SK-N-SH (cell line): Measurements from ENCODE around the gene IFNAR1. TPM values are rescaled to one million over a fixed set of nuclear protein-coding genes. Genes with fewer than 3 reads are reported as not detected.

ENCODE experiments used
- CTCF ChIA-PET: fragments of 300-600, 350-600 bp; formaldehyde crosslinking; extraction: SDS; loops from one replicate; lab custom pipeline; 2021; lab: Yijun Ruan, JAX
- POLR2A ChIA-PET: fragments of 350-600 bp; sonication (Branson Sonifier 250); formaldehyde crosslinking; extraction: SDS; loops from one replicate; lab custom pipeline; 2020; ENCODE audit warnings: antibody characterized with exemption, inconsistent platforms; lab: Yijun Ruan, JAX
- DNase-seq: peaks from one replicate; pipeline ENCODE4 v3.0.0; 2012
- H2AFZ ChIP-seq: fragments of 200-600 bp; sonication (generic); 2 replicates; pipeline ENCODE4 v1.8.1; 2016; ENCODE audit warnings: antibody characterized with exemption, mild to moderate bottlenecking, low read depth
- H3F3A ChIP-seq: fragments of 200-600 bp; sonication (generic); replicated peaks from 2 replicates; pipeline ENCODE3; 2016; ENCODE audit warnings: antibody characterized with exemption, mild to moderate bottlenecking; ENCODE audit not compliant: insufficient read depth
- H3K27ac ChIP-seq, 2 experiments: fragments of 200-500 bp in 1 of 2; fragments of 200-600 bp in 1 of 2; sonication (Bioruptor generic) in 1 of 2; sonication (generic), shearing (Covaris generic) in 1 of 2; 2 replicates each; pipeline versions ENCODE4 v1.5.1 to v1.6.1; 2014 to 2016; ENCODE audit warnings: low read depth in 2 of 2, inconsistent platforms in 1 of 2, low read length in 1 of 2, mild to moderate bottlenecking in 1 of 2, mixed read lengths in 1 of 2
- H3K27me3 ChIP-seq: fragments of 200-600 bp; sonication (generic), shearing (Covaris generic); 2 replicates; pipeline ENCODE4 v1.6.1; 2016; ENCODE audit warnings: mixed run types; ENCODE audit not compliant: insufficient read depth
- H3K36me3 ChIP-seq, 2 experiments: fragments of 200-500 bp in 1 of 2; fragments of 200-600 bp in 1 of 2; sonication (Bioruptor generic) in 1 of 2; sonication (generic) in 1 of 2; replicated peaks in 1 of 2; 2 replicates each; pipeline versions ENCODE3 to v1.5.1; 2014 to 2016; ENCODE audit warnings: low read length in 1 of 2, mild to moderate bottlenecking in 1 of 2; ENCODE audit not compliant: insufficient read depth in 2 of 2, control insufficient read depth in 1 of 2
- H3K4me1 ChIP-seq, 2 experiments: fragments of 200-500 bp in 1 of 2; fragments of 200-600 bp in 1 of 2; sonication (Bioruptor generic) in 1 of 2; sonication (generic), shearing (Covaris generic) in 1 of 2; 2 replicates each; pipeline versions ENCODE4 v1.5.1 to v1.6.1; 2014 to 2016; ENCODE audit warnings: low read depth in 1 of 2, low read length in 1 of 2, mixed run types in 1 of 2; ENCODE audit not compliant: insufficient read depth in 2 of 2, control insufficient read depth in 1 of 2
- H3K4me2 ChIP-seq: fragments of 200-600 bp; sonication (generic), shearing (Covaris generic); 2 replicates; pipeline ENCODE4 v1.6.1; 2017; ENCODE audit warnings: mixed run types
- H3K4me3 ChIP-seq, 2 experiments: fragments of 200-500 bp in 1 of 2; fragments of 200-600 bp in 1 of 2; sonication (Bioruptor generic) in 1 of 2; sonication (generic), shearing (Covaris generic) in 1 of 2; 2 replicates each; pipeline versions ENCODE4 v1.5.1 to v1.8.1; 2014 to 2016; ENCODE audit warnings: low read depth in 2 of 2, inconsistent platforms in 1 of 2, low read length in 1 of 2, mild to moderate bottlenecking in 1 of 2, mixed read lengths in 1 of 2, moderate library complexity in 1 of 2
- H3K79me2 ChIP-seq: fragments of 200-600 bp; sonication (generic); 2 replicates; pipeline ENCODE4 v1.8.1; 2017; ENCODE audit warnings: mild to moderate bottlenecking; ENCODE audit not compliant: insufficient read depth
- H3K9ac ChIP-seq: fragments of 200-600 bp; sonication (generic); 2 replicates; pipeline ENCODE4 v1.6.1; 2017; ENCODE audit warnings: mixed run types
- H3K9me2 ChIP-seq: fragments of 200-600 bp; sonication (generic); 2 replicates; pipeline ENCODE4 v1.6.1; 2017; ENCODE audit warnings: mixed run types
- H3K9me3 ChIP-seq: fragments of 200-600 bp; sonication (generic); 2 replicates; pipeline ENCODE4 v1.6.1; 2017; ENCODE audit warnings: mixed run types, mild to moderate bottlenecking, moderate library complexity
- H4K20me1 ChIP-seq: fragments of 200-600 bp; sonication (generic); 2 replicates; pipeline ENCODE4 v1.6.1; 2017; ENCODE audit warnings: mild to moderate bottlenecking, mixed run types; ENCODE audit not compliant: insufficient read depth
- CTCF ChIP-seq: fragments of 200-600 bp; sonication (generic); IDR thresholded peaks from 2 replicates; pipeline ENCODE4 v1.6.1; 2017; ENCODE audit warnings: antibody characterized with exemption, mild to moderate bottlenecking, moderate library complexity
- FOXJ3 ChIP-seq: sonication (generic); formaldehyde crosslinking; IDR thresholded peaks from 2 replicates; pipeline ENCODE4 v1.5.1; 2020; ENCODE audit warnings: mild to moderate bottlenecking, missing genetic modification reagents
- GATA2 ChIP-seq: sonication (generic); formaldehyde crosslinking; IDR thresholded peaks from 2 replicates; pipeline ENCODE4 v1.5.0; 2020; ENCODE audit warnings: mild to moderate bottlenecking, missing genetic modification reagents
- RFX5 ChIP-seq: IDR thresholded peaks from 2 replicates; pipeline ENCODE4 v1.6.1; 2012; ENCODE audit warnings: mild to moderate bottlenecking, improper control_type of control experiment, low read length
- TEAD4 ChIP-seq: IDR thresholded peaks from 2 replicates; pipeline ENCODE4 v1.4.0; 2012; ENCODE audit warnings: mild to moderate bottlenecking, borderline replicate concordance; ENCODE audit not compliant: insufficient read depth
- YY1 ChIP-seq: IDR thresholded peaks from 2 replicates; pipeline ENCODE4 v1.4.0; 2012; ENCODE audit warnings: low read depth, mild to moderate bottlenecking
- WGBS: methylation state at CpG from one replicate; pipeline ENCODE4 v1.1.6; 2017; ENCODE audit warnings: low lambda C conversion rate; 5-methylcytosine and 5-hydroxymethylcytosine counted together
- polyA plus RNA-seq, 3 experiments: library from polyadenylated mRNA; depleted of rRNA; stranded (reverse); fragments of >200 nt; gene quantifications; 2 replicates each; pipeline ENCODE4 v1.2.3, GENCODE V29; 2012
- TF ChIP-seq, protein P1 (sequence below): IDR thresholded peaks from 2 replicates; pipeline ENCODE4 v1.6.1; 2012; ENCODE audit warnings: mild to moderate bottlenecking, low read depth, low read length, moderate library complexity
- TF ChIP-seq, protein P2 (sequence below): IDR thresholded peaks from 2 replicates; pipeline ENCODE4 v1.4.0; 2012; ENCODE audit warnings: low read depth

The IFNAR1 gene
- polyA plus RNA-seq, 1 of the 3 experiments (the other 2 are of a cell fraction): 12.2 TPM

GRCh38 chr21:33401630-33401992, 76.8 kb downstream of the IFNAR1 start:
- H3K79me2 ChIP-seq: peaks cover 32% of the 10 kb centered on the region
- no peak overlapping the region for H3K4me3 ChIP-seq
- no peaks in the 10 kb centered on the region for H3K9me3 ChIP-seq
- TF ChIP-seq, protein P1, sequence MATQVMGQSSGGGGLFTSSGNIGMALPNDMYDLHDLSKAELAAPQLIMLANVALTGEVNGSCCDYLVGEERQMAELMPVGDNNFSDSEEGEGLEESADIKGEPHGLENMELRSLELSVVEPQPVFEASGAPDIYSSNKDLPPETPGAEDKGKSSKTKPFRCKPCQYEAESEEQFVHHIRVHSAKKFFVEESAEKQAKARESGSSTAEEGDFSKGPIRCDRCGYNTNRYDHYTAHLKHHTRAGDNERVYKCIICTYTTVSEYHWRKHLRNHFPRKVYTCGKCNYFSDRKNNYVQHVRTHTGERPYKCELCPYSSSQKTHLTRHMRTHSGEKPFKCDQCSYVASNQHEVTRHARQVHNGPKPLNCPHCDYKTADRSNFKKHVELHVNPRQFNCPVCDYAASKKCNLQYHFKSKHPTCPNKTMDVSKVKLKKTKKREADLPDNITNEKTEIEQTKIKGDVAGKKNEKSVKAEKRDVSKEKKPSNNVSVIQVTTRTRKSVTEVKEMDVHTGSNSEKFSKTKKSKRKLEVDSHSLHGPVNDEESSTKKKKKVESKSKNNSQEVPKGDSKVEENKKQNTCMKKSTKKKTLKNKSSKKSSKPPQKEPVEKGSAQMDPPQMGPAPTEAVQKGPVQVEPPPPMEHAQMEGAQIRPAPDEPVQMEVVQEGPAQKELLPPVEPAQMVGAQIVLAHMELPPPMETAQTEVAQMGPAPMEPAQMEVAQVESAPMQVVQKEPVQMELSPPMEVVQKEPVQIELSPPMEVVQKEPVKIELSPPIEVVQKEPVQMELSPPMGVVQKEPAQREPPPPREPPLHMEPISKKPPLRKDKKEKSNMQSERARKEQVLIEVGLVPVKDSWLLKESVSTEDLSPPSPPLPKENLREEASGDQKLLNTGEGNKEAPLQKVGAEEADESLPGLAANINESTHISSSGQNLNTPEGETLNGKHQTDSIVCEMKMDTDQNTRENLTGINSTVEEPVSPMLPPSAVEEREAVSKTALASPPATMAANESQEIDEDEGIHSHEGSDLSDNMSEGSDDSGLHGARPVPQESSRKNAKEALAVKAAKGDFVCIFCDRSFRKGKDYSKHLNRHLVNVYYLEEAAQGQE: no peak
- TF ChIP-seq RFX5: no peak
- TF ChIP-seq TEAD4: no peak
- TF ChIP-seq CTCF: no peak
- TF ChIP-seq, protein P2, sequence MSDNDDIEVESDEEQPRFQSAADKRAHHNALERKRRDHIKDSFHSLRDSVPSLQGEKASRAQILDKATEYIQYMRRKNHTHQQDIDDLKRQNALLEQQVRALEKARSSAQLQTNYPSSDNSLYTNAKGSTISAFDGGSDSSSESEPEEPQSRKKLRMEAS: no peak
- no peak for TF ChIP-seq GATA2 (CRISPR knock-in tag)
- TF ChIP-seq YY1: no peak
- no peak for TF ChIP-seq FOXJ3 (CRISPR knock-in tag)
- H3K27ac ChIP-seq: peak overlapping the region; percentile 56 to 78; a peak in 3 of 4 replicates
- H3K9me2 ChIP-seq: no peaks in the 10 kb centered on the region
- peaks cover 0 to 12% of the 10 kb centered on the region in 2 experiments for H3K36me3 ChIP-seq
- H3K9ac ChIP-seq: no peak overlapping the region
- no peak overlapping the region for H3K4me2 ChIP-seq
- ChIA-PET CTCF (interaction anchor here (0.6 to 2.1 kb wide), 4 partner anchors 40 to 375 kb away, joined by 3 to 8 read pairs (median 6); no protein-coding TSS in a partner anchor), POLR2A (no interaction called here)
- no peak for DNase-seq
- H3K4me1 ChIP-seq: peaks cover 7 to 16% of the 10 kb centered on the region in 2 experiments; a peak in 3 of 4 replicates
- no peak overlapping the region for H2AFZ ChIP-seq
- no peaks in the 10 kb centered on the region for H3K27me3 ChIP-seq
- H4K20me1 ChIP-seq: peaks cover 16% of the 10 kb centered on the region
- H3F3A ChIP-seq: peaks cover 38% of the 10 kb centered on the region
- WGBS: 82% methylated on average over 6 of the region's 6 CpGs
